Measurements from ENCODE around the gene ASF1A. TPM values are rescaled to one million over a fixed set of nuclear protein-coding genes. Genes with fewer than 3 reads are reported as not detected.

Gene ASF1A
- total RNA-seq, 1 donor from 2014 or later = 36.0 TPM

- Mint-ChIP-seq H3K27ac (no peak overlapping the region), H3K36me3 (ENCODE audit: low read depth) (peaks cover 67% of the 10 kb centered on the region), H3K9me3 (no peaks in the 10 kb centered on the region), H3K4me1 (ENCODE audit: low read depth) (peaks cover 86% of the 10 kb centered on the region), H3K4me3 (no peak overlapping the region), H3K27me3 (ENCODE audit: insufficient read depth) (no peaks in the 10 kb centered on the region)
- intact Hi-C loops (cut with micrococcal nuclease) = no loop called here
- DNase-seq (ENCODE audit: low spot score) = no peak
Observed at GRCh38 chr6:118903691-118904090, 9.7 kb downstream of the ASF1A start.

- Mint-ChIP-seq H3K36me3 (ENCODE audit: low read depth) (peaks cover 63% of the 10 kb centered on the region), H3K4me3 (no peak overlapping the region), H3K9me3 (no peaks in the 10 kb centered on the region), H3K27ac (no peak overlapping the region), H3K4me1 (ENCODE audit: low read depth) (peaks cover 72% of the 10 kb centered on the region), H3K27me3 (ENCODE audit: insufficient read depth) (no peaks in the 10 kb centered on the region)
- intact Hi-C loops (cut with micrococcal nuclease) = no loop called here
- no peak for DNase-seq (ENCODE audit: low spot score)
Observed at GRCh38 chr6:118905084-118905483, 11.1 kb downstream of the ASF1A start.

DNA sequence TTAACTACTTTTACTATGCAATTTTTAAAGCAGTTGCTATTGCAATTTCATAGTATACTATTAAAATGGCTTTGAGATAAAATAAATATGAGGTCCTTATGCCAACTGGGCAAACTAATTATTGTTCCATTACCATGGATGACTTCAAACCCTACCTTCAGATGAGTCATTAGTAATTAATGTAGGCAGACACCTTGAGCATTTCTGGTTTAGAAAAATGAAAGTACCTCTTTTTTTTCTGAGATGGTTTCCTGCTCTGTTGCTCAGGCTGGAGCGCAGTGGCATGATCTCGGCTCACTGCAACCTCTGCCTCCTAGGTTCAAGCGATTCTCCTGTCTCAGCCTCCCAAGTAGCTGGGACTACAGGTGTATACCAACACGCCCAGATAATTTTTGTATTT is 11.9 kb downstream of the ASF1A start:
- peaks cover 65% of the 10 kb centered on the region for H3K4me1 Mint-ChIP-seq (ENCODE audit: low read depth)
- peaks cover 63% of the 10 kb centered on the region for H3K36me3 Mint-ChIP-seq (ENCODE audit: low read depth)
- DNase-seq (ENCODE audit: low spot score) = no peak
- no peaks in the 10 kb centered on the region for H3K9me3 Mint-ChIP-seq
- intact Hi-C loops (cut with micrococcal nuclease) = no loop called here
- no peak overlapping the region for H3K4me3 Mint-ChIP-seq
- H3K27me3 Mint-ChIP-seq (ENCODE audit: insufficient read depth) = no peaks in the 10 kb centered on the region
- peak overlapping the region; percentile 34 for H3K27ac Mint-ChIP-seq

- peaks cover 39% of the 10 kb centered on the region for H3K4me1 Mint-ChIP-seq (ENCODE audit: low read depth)
- no peak overlapping the region for H3K4me3 Mint-ChIP-seq
- peaks cover 55% of the 10 kb centered on the region for H3K36me3 Mint-ChIP-seq (ENCODE audit: low read depth)
- H3K27ac Mint-ChIP-seq = no peak overlapping the region
- no peaks in the 10 kb centered on the region for H3K9me3 Mint-ChIP-seq
- no peak for DNase-seq (ENCODE audit: low spot score)
- intact Hi-C loops (cut with micrococcal nuclease) = no loop called here
- no peaks in the 10 kb centered on the region for H3K27me3 Mint-ChIP-seq (ENCODE audit: insufficient read depth)
Observed at GRCh38 chr6:118908441-118908840, 14.5 kb downstream of the ASF1A start.

GRCh38 chr6:118912646-118913045 is 18.7 kb downstream of the ASF1A start:
- H3K9me3 Mint-ChIP-seq = no peaks in the 10 kb centered on the region
- intact Hi-C loops (cut with micrococcal nuclease) = no loop called here
- H3K27ac Mint-ChIP-seq = no peak overlapping the region
- no peak overlapping the region for H3K4me3 Mint-ChIP-seq
- H3K4me1 Mint-ChIP-seq (ENCODE audit: low read depth) = no peaks in the 10 kb centered on the region
- peaks cover 54% of the 10 kb centered on the region for H3K36me3 Mint-ChIP-seq (ENCODE audit: low read depth)
- DNase-seq (ENCODE audit: low spot score) = no peak
- no peaks in the 10 kb centered on the region for H3K27me3 Mint-ChIP-seq (ENCODE audit: insufficient read depth)

DNA sequence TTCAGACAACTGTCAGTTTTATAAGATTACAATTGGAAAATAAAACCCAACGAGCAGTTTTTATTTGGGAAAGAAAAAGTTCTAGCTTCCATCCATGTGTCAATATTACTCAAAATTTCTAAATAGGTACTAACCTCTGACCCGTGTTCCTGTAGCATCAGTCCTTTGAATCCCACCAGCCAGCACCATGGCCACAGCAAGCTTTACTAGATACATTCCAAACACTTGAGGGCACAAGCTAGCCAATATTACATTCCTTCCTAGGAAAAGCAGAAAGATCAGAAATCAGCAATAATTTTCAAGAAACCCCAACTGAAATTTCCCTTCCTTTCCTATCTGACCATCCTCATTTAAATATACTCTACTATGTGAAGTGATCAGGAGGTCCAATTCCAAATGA is 19.2 kb downstream of the ASF1A start:
- Mint-ChIP-seq H3K9me3 (no peaks in the 10 kb centered on the region), H3K27ac (no peak overlapping the region), H3K36me3 (ENCODE audit: low read depth) (peaks cover 51% of the 10 kb centered on the region), H3K27me3 (ENCODE audit: insufficient read depth) (no peaks in the 10 kb centered on the region), H3K4me1 (ENCODE audit: low read depth) (no peaks in the 10 kb centered on the region), H3K4me3 (no peak overlapping the region)
- intact Hi-C loops (cut with micrococcal nuclease) = no loop called here
- DNase-seq (ENCODE audit: low spot score) = no peak

GRCh38 chr6:118914598-118914997 is 20.6 kb downstream of the ASF1A start:
- H3K27me3 Mint-ChIP-seq (ENCODE audit: insufficient read depth) = no peaks in the 10 kb centered on the region
- no peak for DNase-seq (ENCODE audit: low spot score)
- H3K4me3 Mint-ChIP-seq = no peak overlapping the region
- H3K9me3 Mint-ChIP-seq = no peaks in the 10 kb centered on the region
- peaks cover 55% of the 10 kb centered on the region for H3K36me3 Mint-ChIP-seq (ENCODE audit: low read depth)
- no peak overlapping the region for H3K27ac Mint-ChIP-seq
- intact Hi-C loops (cut with micrococcal nuclease) = no loop called here
- H3K4me1 Mint-ChIP-seq (ENCODE audit: low read depth) = no peaks in the 10 kb centered on the region

- Mint-ChIP-seq H3K36me3 (ENCODE audit: low read depth) (peaks cover 57% of the 10 kb centered on the region), H3K27me3 (ENCODE audit: insufficient read depth) (no peaks in the 10 kb centered on the region), H3K4me3 (no peak overlapping the region), H3K4me1 (ENCODE audit: low read depth) (no peaks in the 10 kb centered on the region), H3K9me3 (no peaks in the 10 kb centered on the region), H3K27ac (no peak overlapping the region)
- intact Hi-C loops (cut with micrococcal nuclease) = no loop called here
- no peak for DNase-seq (ENCODE audit: low spot score)
Observed at GRCh38 chr6:118917546-118918328, 23.8 kb downstream of the ASF1A start.

GRCh38 chr6:118918329-118918725 is 24.4 kb downstream of the ASF1A start:
- Mint-ChIP-seq H3K9me3 (no peaks in the 10 kb centered on the region), H3K4me1 (ENCODE audit: low read depth) (no peaks in the 10 kb centered on the region), H3K27me3 (ENCODE audit: insufficient read depth) (no peaks in the 10 kb centered on the region), H3K27ac (no peak overlapping the region), H3K4me3 (no peak overlapping the region), H3K36me3 (ENCODE audit: low read depth) (peaks cover 54% of the 10 kb centered on the region)
- DNase-seq (ENCODE audit: low spot score) = no peak
- intact Hi-C loops (cut with micrococcal nuclease) = no loop called here

DNA sequence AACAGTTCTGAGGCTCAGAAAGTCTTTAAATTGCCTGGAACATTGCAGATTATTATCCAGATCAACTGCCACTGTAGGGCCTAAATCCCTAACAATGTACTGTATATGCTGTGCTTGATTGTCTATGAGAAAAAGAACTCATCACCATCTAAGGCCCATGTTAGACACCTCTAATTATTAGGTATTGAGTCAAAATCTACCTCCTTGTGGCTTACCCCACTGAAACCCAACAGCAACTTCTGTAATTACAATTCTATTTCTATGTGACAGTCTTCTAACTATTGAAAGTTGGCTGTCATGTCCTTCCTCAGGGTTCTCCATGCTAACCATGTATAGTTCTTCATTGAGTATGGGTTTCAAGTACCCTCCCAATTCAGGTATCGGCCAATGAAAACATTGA is 27.1 kb downstream of the ASF1A start:
- no peak overlapping the region for H3K27ac Mint-ChIP-seq

GRCh38 chr6:118923035-118923434 is 29.1 kb downstream of the ASF1A start:
- H3K4me1 Mint-ChIP-seq (ENCODE audit: low read depth) = peaks cover 10% of the 10 kb centered on the region
- H3K4me3 Mint-ChIP-seq = no peak overlapping the region
- no peaks in the 10 kb centered on the region for H3K27me3 Mint-ChIP-seq (ENCODE audit: insufficient read depth)
- H3K27ac Mint-ChIP-seq = no peak overlapping the region
- peaks cover 53% of the 10 kb centered on the region for H3K36me3 Mint-ChIP-seq (ENCODE audit: low read depth)
- no peaks in the 10 kb centered on the region for H3K9me3 Mint-ChIP-seq
- intact Hi-C loops (cut with micrococcal nuclease) = no loop called here
- DNase-seq (ENCODE audit: low spot score) = no peak

More for the DNA sequence above, 27.1 kb downstream of the ASF1A start:
- no peak for DNase-seq (ENCODE audit: low spot score)
- intact Hi-C loops (cut with micrococcal nuclease) = no loop called here
- Mint-ChIP-seq H3K36me3 (ENCODE audit: low read depth) (peaks cover 45% of the 10 kb centered on the region), H3K4me3 (no peak overlapping the region), H3K9me3 (no peaks in the 10 kb centered on the region), H3K4me1 (ENCODE audit: low read depth) (peaks cover 8% of the 10 kb centered on the region), H3K27me3 (ENCODE audit: insufficient read depth) (no peaks in the 10 kb centered on the region)

DNA sequence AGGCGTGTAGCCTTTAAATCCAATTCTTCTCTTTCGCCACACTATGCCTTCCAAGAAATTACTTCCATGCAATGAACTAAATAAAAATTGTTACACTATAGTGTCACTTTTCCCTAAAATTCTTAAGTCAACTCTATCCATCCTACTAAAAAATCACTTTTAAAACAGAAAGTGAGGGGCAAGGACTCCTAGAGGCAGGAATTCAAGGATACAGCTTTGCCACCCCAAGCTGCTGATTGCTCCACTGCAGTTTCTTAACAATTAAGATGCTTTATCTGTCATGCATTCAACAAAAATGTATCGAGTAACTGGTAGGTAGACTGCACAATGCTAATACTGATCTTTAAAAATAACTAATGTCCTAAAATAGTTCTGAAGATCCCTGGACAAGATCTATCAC is 36.7 kb downstream of the ASF1A start:
- no peaks in the 10 kb centered on the region for H3K27me3 Mint-ChIP-seq (ENCODE audit: insufficient read depth)
- H3K27ac Mint-ChIP-seq = no peak overlapping the region
- H3K4me3 Mint-ChIP-seq = no peak overlapping the region
- intact Hi-C loops (cut with micrococcal nuclease) = loop anchor here (10.0 kb wide), 2 partner anchors 646 to 1256 kb away; partner anchors contain the start of gene NUS1
- peaks cover 21% of the 10 kb centered on the region for H3K36me3 Mint-ChIP-seq (ENCODE audit: low read depth)
- H3K9me3 Mint-ChIP-seq = no peaks in the 10 kb centered on the region
- peaks cover 36% of the 10 kb centered on the region for H3K4me1 Mint-ChIP-seq (ENCODE audit: low read depth)
- no peak for DNase-seq (ENCODE audit: low spot score)

GRCh38 chr6:118931436-118931835 is 37.5 kb downstream of the ASF1A start:
- H3K27me3 Mint-ChIP-seq (ENCODE audit: insufficient read depth) = no peaks in the 10 kb centered on the region
- H3K4me3 Mint-ChIP-seq = no peak overlapping the region
- no peaks in the 10 kb centered on the region for H3K9me3 Mint-ChIP-seq
- no peak for DNase-seq (ENCODE audit: low spot score)
- H3K27ac Mint-ChIP-seq = no peak overlapping the region
- intact Hi-C loops (cut with micrococcal nuclease) = loop anchor here (10.0 kb wide), 2 partner anchors 647 to 1257 kb away; partner anchors contain the start of gene NUS1
- peaks cover 17% of the 10 kb centered on the region for H3K36me3 Mint-ChIP-seq (ENCODE audit: low read depth)
- peaks cover 35% of the 10 kb centered on the region for H3K4me1 Mint-ChIP-seq (ENCODE audit: low read depth)
